Stimulated activated CD4-positive, alpha-beta T cell treated with anti-CD3 and anti-CD28 coated beads, Interleukin-4, amount 100 ng/mL, for 1 hour (primary cell): ENCODE results near the gene PLAAT2.

Experiments
- DNase-seq: peaks from one replicate; pipeline ENCODE4 v3.0.0-alpha.2; 2020

Gene PLAAT2

GRCh38 chr11:63512816-63513215, 50.4 kb downstream of the PLAAT2 start:
- no peak for DNase-seq

- no peak for DNase-seq
Observed at GRCh38 chr11:63511048-63511748, 52.0 kb downstream of the PLAAT2 start.

- DNase-seq, result no peak
Observed at GRCh38 chr11:63510360-63511047, 52.7 kb downstream of the PLAAT2 start.

- DNase-seq, result no peak
Observed at GRCh38 chr11:63508745-63509144, 54.4 kb downstream of the PLAAT2 start.

GRCh38 chr11:63508009-63508408, 55.2 kb downstream of the PLAAT2 start:
- DNase-seq, result no peak

GRCh38 chr11:63507511-63507910, 55.7 kb downstream of the PLAAT2 start:
- DNase-seq, result no peak

GRCh38 chr11:63506876-63507275, 56.3 kb downstream of the PLAAT2 start:
- DNase-seq, result no peak

- no peak for DNase-seq
Observed at GRCh38 chr11:63505857-63506528, 57.2 kb downstream of the PLAAT2 start, which contains the start of gene LGALS12. TSS of gene LGALS12 (plus strand) at chr11:63506084. CDS start at chr11:63506459, 375 bp downstream.

- DNase-seq, result no peak
Observed at GRCh38 chr11:63504933-63505586, 58.1 kb downstream of the PLAAT2 start.

- no peak for DNase-seq
Observed at GRCh38 chr11:63504054-63504453, 59.1 kb downstream of the PLAAT2 start.

- DNase-seq, result no peak
Observed at GRCh38 chr11:63503492-63503891, 59.7 kb downstream of the PLAAT2 start.
